HCT116 (cell line): ENCODE measurements around the gene FBXO31. TPM values are rescaled to one million over a fixed set of nuclear protein-coding genes. Genes with fewer than 3 reads are reported as not detected.

Experiments used
- ATAC-seq: fragments of 200-7000 bp; cut with Tn5 transposase; 2 replicates; pipeline ENCODE4 v1.9.1; 2020; ENCODE audit warnings: mild to moderate bottlenecking, moderate library complexity
- BruUV-seq: library from RNA; stranded (reverse); fragments of 400-500 nt; replicated peaks from 2 replicates; lab custom pipeline; 2021; lab: Mats Ljungman, UMichigan
- CTCF ChIA-PET: fragments of 300-600 bp; sonication (Branson Sonifier 250); formaldehyde crosslinking; loops from one replicate; lab custom pipeline; 2021; ENCODE audit warnings: antibody characterized with exemption; lab: Charles Lee
- POLR2A ChIA-PET: fragments of 300-600, 350-600 bp; sonication (Branson Sonifier 250); formaldehyde crosslinking; loops from one replicate; lab custom pipeline; 2021; ENCODE audit warnings: antibody characterized with exemption; lab: Charles Lee
- RAD21 ChIA-PET, 2 experiments: fragments of 300-600 bp; sonication (Branson Sonifier 250); formaldehyde crosslinking; loops; one replicate each; lab custom pipeline; 2023; ENCODE audit warnings: low total read pairs in 2 of 2; ENCODE audit not compliant: uncharacterized antibody in 2 of 2, unreplicated experiment in 2 of 2, low non-redundant PET in 1 of 2; lab: Charles Lee
- DNase-seq: peaks from one replicate; pipeline ENCODE4 v3.0.0-alpha.2; 2010; ENCODE audit warnings: low read depth, low spot score
- H2AFZ ChIP-seq: fragments of 200-600 bp; shearing (Covaris generic), sonication (generic); 2 replicates; pipeline ENCODE4 v1.6.1; 2017; ENCODE audit warnings: low read depth, mixed run types, mixed read lengths, antibody characterized with exemption, low read length; ENCODE audit not compliant: poor library complexity, severe bottlenecking
- H3K27ac ChIP-seq: 2 replicates; pipeline ENCODE4 v1.5.1; 2012; ENCODE audit warnings: low read depth, low read length
- H3K27me3 ChIP-seq: fragments of 200-600 bp; sonication (generic); 2 replicates; pipeline ENCODE4 v1.6.1; 2016; ENCODE audit warnings: mixed run types, low read length, mixed read lengths; ENCODE audit not compliant: insufficient read depth
- H3K36me3 ChIP-seq, 2 experiments: fragments of 200-500 bp in 1 of 2; fragments of 200-600 bp in 1 of 2; sonication (Bioruptor generic) in 1 of 2; sonication (generic) in 1 of 2; 2 replicates each; pipeline versions ENCODE4 v1.5.1 to v1.6.1; 2014 to 2016; ENCODE audit warnings: low read length in 2 of 2, inconsistent platforms in 1 of 2, mixed read lengths in 1 of 2, mixed run types in 1 of 2; ENCODE audit not compliant: insufficient read depth in 2 of 2, control insufficient read depth in 1 of 2
- H3K4me1 ChIP-seq, 2 experiments: fragments of 200-600 bp in 1 of 2; sonication (generic) in 1 of 2; 2 replicates each; pipeline versions ENCODE4 v1.5.1 to v1.6.1; 2012 to 2017; ENCODE audit warnings: low read length in 2 of 2, inconsistent platforms in 1 of 2, mild to moderate bottlenecking in 1 of 2, mixed read lengths in 1 of 2, mixed run types in 1 of 2, moderate library complexity in 1 of 2; ENCODE audit not compliant: insufficient read depth in 2 of 2, control insufficient read depth in 1 of 2
- H3K4me2 ChIP-seq: fragments of 200-600 bp; sonication (generic); 2 replicates; pipeline ENCODE4 v1.6.1; 2017; ENCODE audit warnings: mixed run types, low read length, mixed read lengths
- H3K4me3 ChIP-seq, 2 experiments: fragments of 200-600 bp in 1 of 2; sonication (generic) in 1 of 2; replicated peaks in 1 of 2; 2 replicates each; pipeline ENCODE4 v1.5.1; 2011 to 2016; ENCODE audit warnings: low read length in 2 of 2, control low read depth in 1 of 2, low read depth in 1 of 2, mild to moderate bottlenecking in 1 of 2, mixed read lengths in 1 of 2, mixed run types in 1 of 2
- H3K79me2 ChIP-seq: fragments of 200-600 bp; sonication (generic); 2 replicates; pipeline ENCODE4 v1.6.1; 2017; ENCODE audit warnings: mild to moderate bottlenecking, mixed run types, low read length, moderate library complexity, mixed read lengths; ENCODE audit not compliant: insufficient read depth
- H3K9ac ChIP-seq: fragments of 200-600 bp; sonication (generic); 2 replicates; pipeline ENCODE4 v1.6.1; 2016; ENCODE audit warnings: low read length, mixed read lengths
- H3K9me2 ChIP-seq: fragments of 200-600 bp; sonication (generic), shearing (Covaris generic); 2 replicates; pipeline ENCODE4 v1.6.1; 2017; ENCODE audit warnings: mixed run types, mild to moderate bottlenecking, moderate library complexity; ENCODE audit not compliant: insufficient read depth
- H3K9me3 ChIP-seq, 2 experiments: fragments of 200-500 bp in 1 of 2; fragments of 200-600 bp in 1 of 2; sonication (Bioruptor generic) in 1 of 2; sonication (generic) in 1 of 2; 2 replicates each; pipeline ENCODE4 v1.6.1; 2014 to 2017; ENCODE audit warnings: low read length in 2 of 2, mixed read lengths in 2 of 2, inconsistent platforms in 1 of 2, low read depth in 1 of 2, mild to moderate bottlenecking in 1 of 2, mixed run types in 1 of 2, moderate library complexity in 1 of 2; ENCODE audit not compliant: control insufficient read depth in 1 of 2, insufficient read depth in 1 of 2
- H4K20me1 ChIP-seq: fragments of 200-600 bp; sonication (generic), shearing (Covaris generic); 2 replicates; pipeline ENCODE4 v1.6.1; 2017; ENCODE audit warnings: mixed run types, mild to moderate bottlenecking, moderate library complexity; ENCODE audit not compliant: insufficient read depth
- EGR1 ChIP-seq: IDR thresholded peaks from 2 replicates; pipeline ENCODE4 v1.6.1; 2012; ENCODE audit warnings: low read depth
- ELF1 ChIP-seq: IDR thresholded peaks from 2 replicates; pipeline ENCODE4 v1.6.1; 2012; ENCODE audit warnings: low read depth, borderline replicate concordance
- FOSL1 ChIP-seq: IDR thresholded peaks from 2 replicates; pipeline ENCODE4 v1.6.1; 2012; ENCODE audit warnings: low read depth
- JUND ChIP-seq: IDR thresholded peaks from 2 replicates; pipeline ENCODE4 v1.6.1; 2012
- POLR2A ChIP-seq: IDR thresholded peaks from 2 replicates; pipeline ENCODE4 v1.7.0; 2011; ENCODE audit warnings: borderline replicate concordance; ENCODE audit not compliant: insufficient read depth, insufficient read length; ENCODE audit errors: extremely low read depth
- POLR2AphosphoS5 ChIP-seq: IDR thresholded peaks from 2 replicates; pipeline ENCODE4 v1.6.1; 2011; ENCODE audit warnings: mild to moderate bottlenecking, low read depth, low read length, moderate library complexity
- SP1 ChIP-seq: IDR thresholded peaks from 2 replicates; pipeline ENCODE4 v1.6.1; 2012; ENCODE audit warnings: low read depth
- ZFX ChIP-seq: fragments of 450-650 bp; IDR thresholded peaks from 2 replicates; pipeline ENCODE4 v1.6.1; 2017
- ZNF274 ChIP-seq: fragments of 200-500 bp; sonication (Bioruptor generic); IDR thresholded peaks from 2 replicates; pipeline ENCODE4 v1.6.1; 2014; ENCODE audit warnings: mild to moderate bottlenecking, low read depth, low read length, inconsistent platforms
- intact Hi-C: fragments of 100-400 bp; cut with micrococcal nuclease; formaldehyde crosslinking; loops from 2 replicates; pipeline ENCODE4 v1.10.0; 2022
- total RNA-seq: library from RNA; stranded (reverse); gene quantifications from one replicate; pipeline ENCODE4 v1.2.1, GENCODE V29; 2021; ENCODE audit not compliant: unreplicated experiment
- TF ChIP-seq, protein P1 (sequence below): IDR thresholded peaks from 2 replicates; pipeline ENCODE4 v1.6.1; 2012
- TF ChIP-seq, protein P2 (sequence below): IDR thresholded peaks from 2 replicates; pipeline ENCODE4 v1.6.1; 2012

Gene FBXO31
- total RNA-seq, 1 experiment from 2014 or later: 52.1 TPM

DNA sequence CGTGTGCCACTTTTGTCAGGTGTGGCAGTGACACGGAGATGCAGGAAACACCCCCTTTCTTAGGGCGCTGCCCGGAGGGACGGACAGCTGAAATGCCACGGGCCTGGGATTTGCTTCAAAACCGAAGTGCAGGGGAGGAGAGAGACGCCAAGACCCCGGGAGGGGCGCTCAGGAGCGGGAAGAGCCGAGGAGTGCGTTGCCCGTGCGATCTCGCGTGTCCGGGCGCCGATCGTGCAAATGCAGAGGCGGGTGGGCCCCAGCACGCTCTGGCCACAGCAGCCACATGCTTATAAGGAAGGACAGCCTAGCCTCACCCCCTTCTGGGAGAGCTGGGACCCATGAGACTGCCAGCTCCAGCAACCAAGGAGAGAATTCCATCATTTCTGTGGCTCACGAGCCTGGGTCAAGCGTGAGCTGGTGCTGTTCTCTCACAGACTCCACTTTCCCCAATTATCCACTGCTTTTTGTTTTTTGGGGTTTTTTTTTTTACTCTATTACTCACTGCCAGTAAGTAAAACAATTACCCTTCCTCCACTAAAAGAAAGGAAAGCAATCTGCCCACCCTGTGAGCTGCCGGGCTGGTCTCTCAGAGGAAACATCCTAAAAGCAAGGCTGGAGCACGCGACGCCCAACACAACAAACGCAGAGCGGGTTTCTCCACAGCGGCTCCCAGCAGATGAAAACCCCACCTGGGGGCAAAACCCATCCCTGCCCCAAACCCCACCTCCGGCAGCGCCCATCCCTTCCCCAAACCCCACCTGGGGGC lies 39.2 kb downstream of the FBXO31 start:
- H3K36me3 ChIP-seq: peaks cover 19 to 47% of the 10 kb centered on the region in 2 experiments; a peak in 3 of 4 replicates
- no peaks in the 10 kb centered on the region; a peak in 1 of 4 replicates for H3K4me1 ChIP-seq
- H3K27ac ChIP-seq: no peak overlapping the region
- DNase-seq (no peak), ATAC-seq (no peak)
- ChIA-PET RAD21 (no interaction called here), CTCF (no interaction called here), POLR2A (no interaction called here)
- H3K9me3 ChIP-seq: no peaks in the 10 kb centered on the region
- no peaks in the 10 kb centered on the region for H3K9me2 ChIP-seq
- no peaks in the 10 kb centered on the region for H3K27me3 ChIP-seq
- BruUV-seq: no TSS peak
- no peak overlapping the region for H3K4me3 ChIP-seq
- intact Hi-C loops: no loop called here
- H2AFZ ChIP-seq: no peak overlapping the region
- TF ChIP-seq FOSL1 (no peak), EGR1 (no peak), POLR2A (no peak), ZFX (no peak), ZNF274 (no peak), SP1 (no peak), POLR2AphosphoS5 (no peak)
- TF ChIP-seq, protein P1, sequence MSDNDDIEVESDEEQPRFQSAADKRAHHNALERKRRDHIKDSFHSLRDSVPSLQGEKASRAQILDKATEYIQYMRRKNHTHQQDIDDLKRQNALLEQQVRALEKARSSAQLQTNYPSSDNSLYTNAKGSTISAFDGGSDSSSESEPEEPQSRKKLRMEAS: no peak
- TF ChIP-seq, protein P2, sequence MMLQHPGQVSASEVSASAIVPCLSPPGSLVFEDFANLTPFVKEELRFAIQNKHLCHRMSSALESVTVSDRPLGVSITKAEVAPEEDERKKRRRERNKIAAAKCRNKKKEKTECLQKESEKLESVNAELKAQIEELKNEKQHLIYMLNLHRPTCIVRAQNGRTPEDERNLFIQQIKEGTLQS: no peak
- H3K4me2 ChIP-seq: no peak overlapping the region
- H3K79me2 ChIP-seq: peaks cover 26% of the 10 kb centered on the region; the same call in 1 of the 2 replicates
- H3K9ac ChIP-seq: no peak overlapping the region
- H4K20me1 ChIP-seq: no peaks in the 10 kb centered on the region

DNA sequence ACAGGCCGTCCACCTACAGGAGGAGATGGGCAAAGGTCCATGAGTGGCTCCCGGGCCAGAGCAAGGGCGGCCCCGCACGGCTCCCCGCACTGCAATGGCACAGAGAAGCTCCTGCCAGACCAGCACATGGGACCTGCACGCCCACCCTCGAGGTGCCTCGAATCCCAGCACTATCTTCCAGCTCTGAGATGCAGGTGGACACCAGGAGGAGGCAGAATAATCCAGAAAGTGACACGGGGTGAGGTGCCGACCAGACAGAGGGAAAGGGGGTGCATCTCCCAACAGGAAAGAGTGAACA lies 39.9 kb downstream of the FBXO31 start:
- POLR2A ChIA-PET: no interaction called here
- no peaks in the 10 kb centered on the region for H3K9me2 ChIP-seq
- H3K27ac ChIP-seq: no peak overlapping the region
- no peak overlapping the region for H3K4me3 ChIP-seq
- BruUV-seq: no TSS peak
- no peak overlapping the region for H3K9ac ChIP-seq
- ATAC-seq: no peak
- no peaks in the 10 kb centered on the region for H4K20me1 ChIP-seq
- peaks cover 21% of the 10 kb centered on the region; the same call in 1 of the 2 replicates for H3K79me2 ChIP-seq
- H2AFZ ChIP-seq: no peak overlapping the region
- no peaks in the 10 kb centered on the region for H3K9me3 ChIP-seq
- no peaks in the 10 kb centered on the region; a peak in 1 of 4 replicates for H3K4me1 ChIP-seq
- DNase-seq: no peak
- RAD21 ChIA-PET: no interaction called here
- intact Hi-C loops: no loop called here
- CTCF ChIA-PET: no interaction called here
- H3K27me3 ChIP-seq: no peaks in the 10 kb centered on the region
- H3K4me2 ChIP-seq: no peak overlapping the region
- TF ChIP-seq ZNF274 (no peak), SP1 (no peak), ELF1 (no peak), JUND (no peak)
- TF ChIP-seq, protein P2: no peak
- TF ChIP-seq, all 23 proteins: peak for 0
- peaks cover 19 to 47% of the 10 kb centered on the region in 2 experiments; a peak in 3 of 4 replicates for H3K36me3 ChIP-seq
